Astrocyte (in vitro differentiated cells and primary cell): ENCODE results near the gene ZNF207. TPM values are rescaled to one million over a fixed set of nuclear protein-coding genes. Genes with fewer than 3 reads are reported as not detected.

Source experiments
- DNase-seq: peaks from one replicate; pipeline ENCODE4 v3.0.0-alpha.2; 2010; ENCODE audit warnings: low read depth
- FAIRE-seq: peaks from 2 replicates; lab custom pipeline; 2011; peaks lifted over from hg19 to GRCh38; lab: Jason Lieb, UNC
- H2AFZ ChIP-seq: 2 replicates; pipeline ENCODE4 v1.6.0; 2012; ENCODE audit warnings: low read depth, low read length, inconsistent platforms
- H3K27ac ChIP-seq: 2 replicates; pipeline ENCODE4 v1.5.1; 2011; ENCODE audit warnings: low read depth, low read length, inconsistent platforms
- H3K27me3 ChIP-seq: 2 replicates; pipeline ENCODE4 v1.6.0; 2011; ENCODE audit warnings: low read length, inconsistent platforms; ENCODE audit not compliant: insufficient read depth
- H3K36me3 ChIP-seq: 2 replicates; pipeline ENCODE4 v1.5.1; 2011; ENCODE audit warnings: low read length, inconsistent platforms; ENCODE audit not compliant: insufficient read depth
- H3K4me1 ChIP-seq: 2 replicates; pipeline ENCODE4 v1.5.1; 2011; ENCODE audit warnings: low read length, inconsistent platforms; ENCODE audit not compliant: insufficient read depth
- H3K4me2 ChIP-seq: 2 replicates; pipeline ENCODE4 v1.6.0; 2012; ENCODE audit warnings: low read length, inconsistent platforms
- H3K4me3 ChIP-seq: 2 replicates; pipeline ENCODE4 v1.5.1; 2011; ENCODE audit warnings: low read depth, mild to moderate bottlenecking, low read length, inconsistent platforms; ENCODE audit not compliant: insufficient read depth
- H3K79me2 ChIP-seq: 2 replicates; pipeline ENCODE4 v1.6.0; 2012; ENCODE audit warnings: mild to moderate bottlenecking, low read length, inconsistent platforms; ENCODE audit not compliant: insufficient read depth
- H3K9ac ChIP-seq: 2 replicates; pipeline ENCODE4 v1.6.0; 2012; ENCODE audit warnings: mild to moderate bottlenecking, low read length, inconsistent platforms
- H3K9me3 ChIP-seq: 2 replicates; pipeline ENCODE4 v1.5.1; 2012; ENCODE audit warnings: low read depth, mild to moderate bottlenecking, low read length, inconsistent platforms; ENCODE audit not compliant: insufficient read depth
- H4K20me1 ChIP-seq: 2 replicates; pipeline ENCODE4 v1.6.0; 2012; ENCODE audit warnings: low read length, inconsistent platforms; ENCODE audit not compliant: insufficient read depth
- H3K27ac Mint-ChIP-seq: one replicate; pipeline ENCODE4 v1.8.0; 2021; ENCODE audit warnings: mild to moderate bottlenecking, mixed read lengths; ENCODE audit not compliant: unreplicated experiment
- H3K27me3 Mint-ChIP-seq: one replicate; pipeline ENCODE4 v1.8.0; 2021; ENCODE audit warnings: low read depth, mixed read lengths; ENCODE audit not compliant: unreplicated experiment
- H3K36me3 Mint-ChIP-seq: one replicate; pipeline ENCODE4 v1.8.0; 2021; ENCODE audit warnings: low read depth, mixed read lengths; ENCODE audit not compliant: unreplicated experiment
- H3K4me1 Mint-ChIP-seq: one replicate; pipeline ENCODE4 v1.8.0; 2021; ENCODE audit warnings: low read depth, mixed read lengths; ENCODE audit not compliant: unreplicated experiment
- H3K4me3 Mint-ChIP-seq: one replicate; pipeline ENCODE4 v1.8.0; 2021; ENCODE audit warnings: mild to moderate bottlenecking, moderate library complexity, mixed read lengths; ENCODE audit not compliant: unreplicated experiment
- H3K9me3 Mint-ChIP-seq: one replicate; pipeline ENCODE4 v1.8.0; 2021; ENCODE audit warnings: mild to moderate bottlenecking, mixed read lengths; ENCODE audit not compliant: unreplicated experiment
- EZH2 ChIP-seq: IDR thresholded peaks from 2 replicates; pipeline ENCODE4 v1.6.1; 2012; ENCODE audit warnings: mild to moderate bottlenecking, low read length, inconsistent platforms; ENCODE audit not compliant: insufficient read depth
- total RNA-seq: library from RNA; stranded (reverse); gene quantifications from 2 replicates; pipeline ENCODE4 v1.2.1, GENCODE V29; 2021
- TF ChIP-seq, protein P1 (sequence below): IDR thresholded peaks from 2 replicates; pipeline ENCODE4 v1.5.1; 2011; ENCODE audit warnings: low read depth, mild to moderate bottlenecking, inconsistent platforms, low read length, moderate library complexity; ENCODE audit not compliant: insufficient read depth

Gene ZNF207
- total RNA-seq, 1 donor from 2014 or later, result 168 TPM

GRCh38 chr17:32341141-32341856 is 8.7 kb upstream of the ZNF207 start:
- Mint-ChIP-seq H3K9me3 (no peaks in the 10 kb centered on the region), H3K4me3 (peak overlapping the region; percentile 93), H3K36me3 (peaks cover 2% of the 10 kb centered on the region), H3K27ac (peak overlapping the region; percentile 63), H3K27me3 (no peaks in the 10 kb centered on the region), H3K4me1 (peaks cover 7% of the 10 kb centered on the region)
- H4K20me1 ChIP-seq, result no peaks in the 10 kb centered on the region
- H3K4me2 ChIP-seq, result peak overlapping the region; percentile 89
- no peaks in the 10 kb centered on the region for H3K36me3 ChIP-seq
- DNase-seq, result no peak
- H3K9me3 ChIP-seq, result no peaks in the 10 kb centered on the region
- peak overlapping the region; percentile 25 for H3K27ac ChIP-seq
- H3K4me3 ChIP-seq, result peak overlapping the region; percentile 72
- H3K79me2 ChIP-seq, result no peaks in the 10 kb centered on the region
- peak overlapping the region; percentile 83 for H3K9ac ChIP-seq
- H3K4me1 ChIP-seq, result peaks cover 5% of the 10 kb centered on the region
- H3K27me3 ChIP-seq, result no peaks in the 10 kb centered on the region
- H2AFZ ChIP-seq, result peak overlapping the region; percentile 76
- no peak for FAIRE-seq
- TF ChIP-seq, protein P1, sequence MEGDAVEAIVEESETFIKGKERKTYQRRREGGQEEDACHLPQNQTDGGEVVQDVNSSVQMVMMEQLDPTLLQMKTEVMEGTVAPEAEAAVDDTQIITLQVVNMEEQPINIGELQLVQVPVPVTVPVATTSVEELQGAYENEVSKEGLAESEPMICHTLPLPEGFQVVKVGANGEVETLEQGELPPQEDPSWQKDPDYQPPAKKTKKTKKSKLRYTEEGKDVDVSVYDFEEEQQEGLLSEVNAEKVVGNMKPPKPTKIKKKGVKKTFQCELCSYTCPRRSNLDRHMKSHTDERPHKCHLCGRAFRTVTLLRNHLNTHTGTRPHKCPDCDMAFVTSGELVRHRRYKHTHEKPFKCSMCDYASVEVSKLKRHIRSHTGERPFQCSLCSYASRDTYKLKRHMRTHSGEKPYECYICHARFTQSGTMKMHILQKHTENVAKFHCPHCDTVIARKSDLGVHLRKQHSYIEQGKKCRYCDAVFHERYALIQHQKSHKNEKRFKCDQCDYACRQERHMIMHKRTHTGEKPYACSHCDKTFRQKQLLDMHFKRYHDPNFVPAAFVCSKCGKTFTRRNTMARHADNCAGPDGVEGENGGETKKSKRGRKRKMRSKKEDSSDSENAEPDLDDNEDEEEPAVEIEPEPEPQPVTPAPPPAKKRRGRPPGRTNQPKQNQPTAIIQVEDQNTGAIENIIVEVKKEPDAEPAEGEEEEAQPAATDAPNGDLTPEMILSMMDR, result no peak
- no peak for TF ChIP-seq EZH2

GRCh38 chr17:32341857-32342602 is 7.9 kb upstream of the ZNF207 start, which contains the start of gene C17orf75:
C17orf75 (minus strand) TSS chr17:32342173; CDS start chr17:32342139, 34 bp downstream.
- no peak for FAIRE-seq
- no peaks in the 10 kb centered on the region for H3K27me3 Mint-ChIP-seq
- peaks cover 7% of the 10 kb centered on the region for H3K4me1 Mint-ChIP-seq
- Histone ChIP-seq H3K4me3 (peak within 1 kb of the TSS; percentile 72), H2AFZ (peak within 1 kb of the TSS; percentile 78), H3K4me1 (peaks cover 5% of the 10 kb centered on the region), H3K36me3 (no peaks in the 10 kb centered on the region), H3K27ac (peak within 1 kb of the TSS; percentile 25), H3K4me2 (peak within 1 kb of the TSS; percentile 89), H3K79me2 (no peaks in the 10 kb centered on the region), H4K20me1 (no peaks in the 10 kb centered on the region), H3K27me3 (no peaks in the 10 kb centered on the region), H3K9ac (peak within 1 kb of the TSS; percentile 83), H3K9me3 (no peaks in the 10 kb centered on the region)
- H3K9me3 Mint-ChIP-seq, result no peaks in the 10 kb centered on the region
- H3K36me3 Mint-ChIP-seq, result peaks cover 2% of the 10 kb centered on the region
- no peak for TF ChIP-seq EZH2
- TF ChIP-seq, protein P1, result no peak
- peak within 1 kb of the TSS; percentile 93 for H3K4me3 Mint-ChIP-seq
- peak within 1 kb of the TSS; percentile 81 for H3K27ac Mint-ChIP-seq
- peak; percentile 47 for DNase-seq
